Measurements from ENCODE around the gene GCN1.
"Not testable (repeated sequence)": the region's sequence is repeated elsewhere in the genome, so short reads cannot be mapped to it uniquely, and the experiment has no call there.

Gene GCN1

GRCh38 chr12:120220838-120221575 lies 26.5 kb upstream of the GCN1 start:
- H3K27me3 ChIP-seq (ENCODE audit: control insufficient read depth, insufficient read depth, low read length): no peaks in the 10 kb centered on the region
- H3K36me3 ChIP-seq (ENCODE audit: control insufficient read depth, insufficient read depth, low read length): peaks cover 57% of the 10 kb centered on the region
- H3K27ac ChIP-seq (ENCODE audit: low read depth, low read length): no peak overlapping the region
- H3K4me3 ChIP-seq (ENCODE audit: low read depth, low read length): no peak overlapping the region
- H3K9me3 ChIP-seq (ENCODE audit: control insufficient read depth, insufficient read depth, low read length): no peaks in the 10 kb centered on the region
- 0 out of 2 replicates have a peak, but pooled peaks cover 2% of the 10 kb centered on the region for H3K4me1 ChIP-seq (ENCODE audit: control insufficient read depth, insufficient read depth, low read length)
- no peak overlapping the region for H3K9ac ChIP-seq (ENCODE audit: low read depth, low read length)

DNA sequence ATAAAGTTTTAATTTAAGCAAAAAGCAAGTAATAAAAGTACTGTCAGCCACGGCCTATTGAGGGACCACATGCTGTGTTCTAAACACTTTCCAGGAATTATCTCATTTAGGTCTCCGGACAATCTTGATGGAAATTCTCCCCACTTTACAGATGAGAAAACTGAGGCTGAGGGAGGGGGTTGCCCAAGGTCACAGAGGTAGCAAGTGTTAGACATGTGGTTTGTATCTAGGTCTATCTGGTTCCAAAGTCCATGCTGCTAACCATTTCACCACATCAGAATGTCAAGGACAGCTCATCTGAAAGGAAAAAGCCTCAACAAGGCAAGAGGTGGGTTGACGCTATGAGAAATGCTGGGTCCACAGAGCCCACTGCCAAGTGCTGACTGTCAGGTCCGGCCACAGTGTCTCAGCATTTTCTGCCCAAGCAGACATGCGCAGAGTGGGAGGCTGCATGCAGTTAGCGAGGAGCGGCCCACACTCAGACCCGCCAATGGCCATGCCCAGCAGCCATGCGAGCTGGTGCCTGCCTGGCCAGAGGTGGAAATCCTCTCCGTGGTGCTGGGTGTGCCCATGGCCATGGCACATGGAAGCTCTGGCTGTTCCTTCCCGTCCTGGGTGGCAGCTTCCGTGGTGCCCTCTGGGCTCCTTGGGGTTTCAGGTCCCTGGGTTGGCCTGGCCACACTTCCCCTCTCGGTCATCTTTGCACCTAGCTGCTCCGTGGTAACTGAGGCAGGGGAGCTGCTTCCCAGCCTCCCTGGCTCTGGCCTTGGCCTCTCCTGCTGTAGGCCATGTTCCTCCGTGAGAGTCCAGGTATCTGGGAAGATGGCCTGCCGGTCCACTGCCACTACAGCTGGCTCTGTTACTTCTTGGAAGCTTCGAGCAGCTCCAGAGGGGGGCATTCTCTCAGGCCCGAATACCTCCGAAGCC lies 24.4 kb upstream of the GCN1 start:
- no peaks in the 10 kb centered on the region for H3K4me1 ChIP-seq (ENCODE audit: control insufficient read depth, insufficient read depth, low read length)
- peaks cover 68% of the 10 kb centered on the region for H3K36me3 ChIP-seq (ENCODE audit: control insufficient read depth, insufficient read depth, low read length)
- no peaks in the 10 kb centered on the region for H3K27me3 ChIP-seq (ENCODE audit: control insufficient read depth, insufficient read depth, low read length)
- H3K4me3 ChIP-seq (ENCODE audit: low read depth, low read length): no peak overlapping the region
- no peak overlapping the region for H3K27ac ChIP-seq (ENCODE audit: low read depth, low read length)
- no peak overlapping the region for H3K9ac ChIP-seq (ENCODE audit: low read depth, low read length)
- no peaks in the 10 kb centered on the region for H3K9me3 ChIP-seq (ENCODE audit: control insufficient read depth, insufficient read depth, low read length)

GRCh38 chr12:120216742-120217605 lies 22.5 kb upstream of the GCN1 start:
- Histone ChIP-seq H3K36me3 (ENCODE audit: control insufficient read depth, insufficient read depth, low read length) (peaks cover 71% of the 10 kb centered on the region), H3K4me3 (ENCODE audit: low read depth, low read length) (no peak overlapping the region), H3K27ac (ENCODE audit: low read depth, low read length) (peak overlapping the region; percentile 12), H3K27me3 (ENCODE audit: control insufficient read depth, insufficient read depth, low read length) (no peaks in the 10 kb centered on the region), H3K4me1 (ENCODE audit: control insufficient read depth, insufficient read depth, low read length) (no peaks in the 10 kb centered on the region), H3K9ac (ENCODE audit: low read depth, low read length) (no peak overlapping the region), H3K9me3 (ENCODE audit: control insufficient read depth, insufficient read depth, low read length) (no peaks in the 10 kb centered on the region)

DNA sequence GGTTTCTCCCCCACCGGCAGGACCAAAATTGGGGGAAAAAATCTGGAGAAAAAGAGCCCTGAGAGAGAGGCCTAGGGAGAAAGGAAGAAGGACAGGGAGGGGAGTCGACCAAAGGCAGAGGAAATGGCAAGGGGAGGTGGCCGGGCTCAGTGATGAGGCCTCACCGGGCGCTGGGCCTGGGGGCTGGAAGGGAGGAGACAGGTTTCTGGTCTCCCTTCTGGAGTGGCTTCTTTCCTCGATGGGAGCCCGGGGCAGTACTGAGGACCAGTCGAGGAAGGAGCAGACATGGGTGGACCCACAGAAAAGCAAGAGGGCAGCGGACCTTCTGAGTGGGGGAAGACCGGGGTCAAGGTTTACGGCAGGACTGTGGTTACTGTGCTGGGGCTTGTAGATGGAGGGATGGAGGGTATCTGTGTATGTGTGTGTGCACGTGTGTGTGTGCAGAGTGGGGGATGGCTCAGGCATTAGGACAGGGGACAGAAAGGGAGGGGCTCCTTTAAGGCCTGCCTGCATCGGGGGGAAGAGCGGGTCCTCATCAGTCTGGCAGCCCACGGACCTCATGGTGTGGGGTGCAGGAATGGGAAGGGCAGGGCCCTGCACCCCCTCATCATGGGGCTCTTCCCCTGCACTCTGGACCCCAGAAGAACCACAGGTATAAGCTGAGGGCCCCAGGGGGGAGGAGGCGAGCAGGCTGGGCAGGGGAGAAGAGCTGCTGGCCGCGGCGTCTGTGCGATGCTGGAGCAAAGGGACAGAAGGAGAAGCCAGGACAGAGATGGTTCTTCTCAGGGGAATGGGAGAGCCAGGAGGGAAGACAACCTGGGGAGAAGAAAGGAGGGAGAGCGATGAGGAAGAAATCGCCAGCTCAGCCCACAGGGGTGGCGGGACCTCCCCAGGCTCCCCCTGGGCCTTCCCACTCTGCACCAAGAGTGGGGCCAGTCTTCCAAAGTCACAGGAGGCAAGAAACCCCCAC lies 21.5 kb upstream of the GCN1 start:
- Histone ChIP-seq H3K27ac (ENCODE audit: low read depth, low read length) (peak overlapping the region; percentile 12), H3K27me3 (ENCODE audit: control insufficient read depth, insufficient read depth, low read length) (no peaks in the 10 kb centered on the region), H3K9me3 (ENCODE audit: control insufficient read depth, insufficient read depth, low read length) (no peaks in the 10 kb centered on the region), H3K4me1 (ENCODE audit: control insufficient read depth, insufficient read depth, low read length) (no peaks in the 10 kb centered on the region), H3K36me3 (ENCODE audit: control insufficient read depth, insufficient read depth, low read length) (peaks cover 71% of the 10 kb centered on the region), H3K9ac (ENCODE audit: low read depth, low read length) (no peak overlapping the region), H3K4me3 (ENCODE audit: low read depth, low read length) (no peak overlapping the region)

DNA sequence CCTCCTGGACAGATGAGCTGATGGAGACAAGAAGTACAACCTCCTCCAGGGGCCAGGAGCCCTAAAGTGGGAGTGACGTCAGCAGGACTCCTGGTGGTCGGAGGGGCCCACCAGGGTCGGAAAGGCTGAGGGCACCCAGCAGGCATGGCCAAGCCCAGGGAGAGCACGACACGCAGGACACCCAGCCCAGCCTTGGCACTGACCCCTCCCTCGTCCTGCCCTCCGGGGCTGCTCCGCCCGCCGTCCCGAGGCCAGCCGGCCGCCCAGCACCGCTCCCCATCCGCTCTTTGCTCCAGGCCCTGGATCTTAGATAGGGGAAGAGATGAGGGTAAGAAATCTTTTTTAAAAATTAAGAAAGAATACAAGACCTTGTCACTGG lies 20.8 kb upstream of the GCN1 start:
- no peak overlapping the region for H3K4me3 ChIP-seq (ENCODE audit: low read depth, low read length)
- no peak overlapping the region for H3K9ac ChIP-seq (ENCODE audit: low read depth, low read length)
- no peaks in the 10 kb centered on the region for H3K9me3 ChIP-seq (ENCODE audit: control insufficient read depth, insufficient read depth, low read length)
- no peaks in the 10 kb centered on the region for H3K4me1 ChIP-seq (ENCODE audit: control insufficient read depth, insufficient read depth, low read length)
- no peaks in the 10 kb centered on the region for H3K27me3 ChIP-seq (ENCODE audit: control insufficient read depth, insufficient read depth, low read length)
- peaks cover 71% of the 10 kb centered on the region for H3K36me3 ChIP-seq (ENCODE audit: control insufficient read depth, insufficient read depth, low read length)
- H3K27ac ChIP-seq (ENCODE audit: low read depth, low read length): no peak overlapping the region

DNA sequence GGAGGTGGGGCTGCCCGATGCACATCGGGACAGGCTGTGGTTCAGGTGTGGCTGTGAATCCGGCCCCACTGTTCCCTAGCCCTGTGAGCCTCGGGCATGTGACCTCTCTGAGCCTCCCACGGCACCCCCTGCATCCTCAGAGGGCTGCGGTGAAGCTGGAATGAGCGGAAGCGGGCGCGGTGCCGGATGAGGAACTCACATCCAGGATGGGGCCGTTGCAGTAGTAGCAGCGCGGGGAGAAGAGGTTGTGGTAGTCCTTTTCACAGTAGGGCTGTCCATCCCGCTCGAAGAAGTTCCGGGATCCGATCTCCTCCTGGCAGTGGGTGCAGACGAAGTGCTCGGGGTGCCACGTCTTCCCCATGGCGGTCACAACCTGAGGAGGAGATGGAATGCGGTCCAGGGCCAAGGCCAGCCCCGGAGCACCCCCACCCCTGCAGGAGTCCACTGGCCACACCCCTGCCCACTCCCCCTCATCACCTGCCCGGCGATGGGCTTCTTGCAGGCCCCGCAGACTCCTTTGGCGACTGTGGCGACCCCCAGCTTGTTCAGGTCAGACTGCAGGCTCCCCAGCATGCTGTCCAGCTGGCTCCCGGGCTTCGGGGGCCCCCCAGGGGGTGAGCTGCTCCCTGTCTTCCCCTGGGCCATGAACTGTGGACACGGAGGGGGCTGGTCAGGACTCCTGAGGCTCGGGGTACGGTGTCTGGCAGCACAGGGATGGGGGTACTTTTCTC lies 20.3 kb upstream of the GCN1 start:
- Histone ChIP-seq H3K27me3 (ENCODE audit: control insufficient read depth, insufficient read depth, low read length) (no peaks in the 10 kb centered on the region), H3K4me3 (ENCODE audit: low read depth, low read length) (no peak overlapping the region), H3K36me3 (ENCODE audit: control insufficient read depth, insufficient read depth, low read length) (peaks cover 71% of the 10 kb centered on the region), H3K4me1 (ENCODE audit: control insufficient read depth, insufficient read depth, low read length) (no peaks in the 10 kb centered on the region), H3K9ac (ENCODE audit: low read depth, low read length) (no peak overlapping the region), H3K27ac (ENCODE audit: low read depth, low read length) (no peak overlapping the region), H3K9me3 (ENCODE audit: control insufficient read depth, insufficient read depth, low read length) (no peaks in the 10 kb centered on the region)

DNA sequence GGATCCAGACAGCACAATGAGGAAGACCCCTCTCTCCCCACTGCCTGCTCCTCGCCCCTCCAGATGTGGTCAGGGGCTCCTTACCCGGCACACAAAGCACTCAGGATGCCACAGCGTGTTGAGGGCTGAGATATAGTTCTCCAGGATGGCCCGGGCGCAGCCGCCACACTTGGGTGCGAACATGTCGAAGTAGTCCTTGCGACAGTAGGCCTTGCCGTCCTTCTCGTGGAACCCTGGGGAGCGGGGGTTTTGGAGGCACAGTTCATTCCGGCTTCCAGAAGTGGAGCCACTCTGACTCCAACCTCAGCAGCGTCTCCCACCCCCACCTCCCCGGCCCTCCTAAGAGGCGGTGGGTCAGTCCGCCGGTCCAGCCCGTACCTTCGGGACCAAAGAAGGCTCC lies 19.2 kb upstream of the GCN1 start:
- Histone ChIP-seq H3K4me1 (ENCODE audit: control insufficient read depth, insufficient read depth, low read length) (no peaks in the 10 kb centered on the region), H3K4me3 (ENCODE audit: low read depth, low read length) (no peak overlapping the region), H3K27ac (ENCODE audit: low read depth, low read length) (no peak overlapping the region), H3K9ac (ENCODE audit: low read depth, low read length) (no peak overlapping the region), H3K27me3 (ENCODE audit: control insufficient read depth, insufficient read depth, low read length) (no peaks in the 10 kb centered on the region), H3K9me3 (ENCODE audit: control insufficient read depth, insufficient read depth, low read length) (no peaks in the 10 kb centered on the region), H3K36me3 (ENCODE audit: control insufficient read depth, insufficient read depth, low read length) (peaks cover 63% of the 10 kb centered on the region)

DNA sequence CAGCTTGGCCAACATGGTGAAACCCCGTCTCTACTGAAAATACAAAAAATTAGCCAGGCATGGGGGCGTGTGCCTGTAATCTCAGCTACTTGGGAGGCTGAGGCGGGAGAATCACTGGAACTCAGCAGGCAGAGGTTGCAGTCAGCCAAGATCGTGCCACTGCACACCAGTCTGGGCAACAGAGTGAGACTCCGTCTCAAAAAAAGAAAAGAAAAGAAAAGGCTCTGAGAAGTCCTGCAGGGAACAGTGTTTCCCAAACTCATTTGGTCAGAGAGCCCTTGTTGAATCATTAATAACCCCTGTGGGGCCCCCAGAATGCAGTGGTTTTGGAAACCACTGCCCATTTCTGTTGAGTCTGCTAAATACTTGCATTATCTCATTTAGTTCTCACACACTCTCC lies 18.7 kb upstream of the GCN1 start:
- not testable (repeated sequence) for H3K27ac ChIP-seq (ENCODE audit: low read depth, low read length); H3K4me3 ChIP-seq (ENCODE audit: low read depth, low read length); H3K27me3 ChIP-seq (ENCODE audit: control insufficient read depth, insufficient read depth, low read length); H3K9ac ChIP-seq (ENCODE audit: low read depth, low read length); H3K9me3 ChIP-seq (ENCODE audit: control insufficient read depth, insufficient read depth, low read length); H3K4me1 ChIP-seq (ENCODE audit: control insufficient read depth, insufficient read depth, low read length)
- H3K36me3 ChIP-seq (ENCODE audit: control insufficient read depth, insufficient read depth, low read length): peaks cover 63% of the 10 kb centered on the region

GRCh38 chr12:120212301-120212700 lies 17.8 kb upstream of the GCN1 start:
- Histone ChIP-seq H3K4me3 (ENCODE audit: low read depth, low read length) (no peak overlapping the region), H3K36me3 (ENCODE audit: control insufficient read depth, insufficient read depth, low read length) (peaks cover 69% of the 10 kb centered on the region), H3K9me3 (ENCODE audit: control insufficient read depth, insufficient read depth, low read length) (no peaks in the 10 kb centered on the region), H3K9ac (ENCODE audit: low read depth, low read length) (no peak overlapping the region), H3K27ac (ENCODE audit: low read depth, low read length) (no peak overlapping the region), H3K4me1 (ENCODE audit: control insufficient read depth, insufficient read depth, low read length) (no peaks in the 10 kb centered on the region), H3K27me3 (ENCODE audit: control insufficient read depth, insufficient read depth, low read length) (no peaks in the 10 kb centered on the region)
